HepG2 (cell line): ENCODE measurements around the gene INO80. TPM values are rescaled to one million over a fixed set of nuclear protein-coding genes. Genes with fewer than 3 reads are reported as not detected.

Experiments
- CEBPB ChIP-seq: IDR thresholded peaks from 2 replicates; pipeline ENCODE4 v1.6.1; 2011; ENCODE audit warnings: low read depth, low read length, improper control_type of control experiment, borderline replicate concordance
- ESRRA ChIP-seq: sonication (generic); formaldehyde crosslinking; IDR thresholded peaks from 2 replicates; pipeline ENCODE4 v1.5.1; 2020; ENCODE audit warnings: mild to moderate bottlenecking, low read depth, missing genetic modification reagents
- FOXK1 ChIP-seq: sonication (generic); formaldehyde crosslinking; IDR thresholded peaks from 2 replicates; pipeline ENCODE4 v1.4.0; 2020; ENCODE audit warnings: low read depth, missing genetic modification reagents, borderline replicate concordance
- HNRNPL ChIP-seq: fragments of 200-400 bp; formaldehyde crosslinking; IDR thresholded peaks from 2 replicates; pipeline ENCODE4 v1.6.1; 2017; ENCODE audit warnings: mild to moderate bottlenecking, low read depth, low read length
- NR3C1 ChIP-seq: sonication (generic); formaldehyde crosslinking; IDR thresholded peaks from 2 replicates; pipeline ENCODE4 v1.4.0; 2020; ENCODE audit warnings: missing genetic modification reagents
- SIN3B ChIP-seq: fragments of 150-350 bp; IDR thresholded peaks from 2 replicates; pipeline ENCODE4 v1.6.1; 2014; ENCODE audit warnings: low read length
- SMAD9 ChIP-seq: sonication (generic); formaldehyde crosslinking; IDR thresholded peaks from 2 replicates; pipeline ENCODE4 v1.5.1; 2020; ENCODE audit warnings: mild to moderate bottlenecking, missing genetic modification reagents
- TBX2 ChIP-seq: sonication (generic); formaldehyde crosslinking; IDR thresholded peaks from 2 replicates; pipeline ENCODE4 v1.5.0; 2020; ENCODE audit warnings: missing genetic modification reagents, mild to moderate bottlenecking, borderline replicate concordance
- ZFP1 ChIP-seq: IDR thresholded peaks from 2 replicates; pipeline ENCODE4 v1.6.1; 2016
- ZNF121 ChIP-seq: sonication (generic); formaldehyde crosslinking; IDR thresholded peaks from 2 replicates; pipeline ENCODE4 v1.5.0; 2020; ENCODE audit warnings: mild to moderate bottlenecking, missing genetic modification reagents
- ZNF3 ChIP-seq: IDR thresholded peaks from 2 replicates; pipeline ENCODE4 v1.7.0; 2017; ENCODE audit warnings: inconsistent platforms
- ZNF431 ChIP-seq: sonication (generic); formaldehyde crosslinking; IDR thresholded peaks from 2 replicates; pipeline ENCODE4 v1.9.0; 2022; ENCODE audit warnings: missing genetic modification reagents, low read depth, mild to moderate bottlenecking, borderline replicate concordance
- polyA plus RNA-seq, 8 experiments: library from polyadenylated mRNA; depleted of rRNA in 3 of 8; stranded (reverse) in 7 of 8; unstranded in 1 of 8; fragments of >200 nt; fragmentation: Illumina TruSeq in 4 of 8; extraction: Trizol in 4 of 8; gene quantifications; 2 replicates each; pipeline versions ENCODE4 v1.2.1 to v1.2.3, GENCODE V29; 2011 to 2016; ENCODE audit warnings: low read depth in 4 of 8, missing spikeins in 1 of 8, mixed read lengths in 1 of 8; ENCODE audit not compliant: insufficient read depth in 1 of 8
- total RNA-seq, 5 experiments: library from RNA; depleted of rRNA; stranded (reverse); fragments of >200 nt; fragmentation: Illumina TruSeq; extraction: Trizol; gene quantifications; 2 replicates each; pipeline ENCODE4 v1.2.3, GENCODE V29; 2016; ENCODE audit warnings: low read depth in 1 of 5
- TF ChIP-seq, protein P1 (sequence below): sonication (generic); formaldehyde crosslinking; IDR thresholded peaks from 2 replicates; pipeline ENCODE4 v1.8.1; 2022; ENCODE audit warnings: low read depth, mild to moderate bottlenecking, missing genetic modification reagents
- TF ChIP-seq, protein P2 (sequence below): sonication (generic); formaldehyde crosslinking; IDR thresholded peaks from 2 replicates; pipeline ENCODE4 v1.8.1; 2023; ENCODE audit warnings: mild to moderate bottlenecking, missing genetic modification reagents, borderline replicate concordance
- TF ChIP-seq, protein P3 (sequence below): IDR thresholded peaks from 2 replicates; pipeline ENCODE4 v1.6.1; 2018; ENCODE audit warnings: missing genetic modification reagents, mild to moderate bottlenecking, missing compliant biosample characterization
- TF ChIP-seq, protein P4 (sequence below): sonication (generic); formaldehyde crosslinking; IDR thresholded peaks from 2 replicates; pipeline ENCODE4 v1.4.0; 2020; ENCODE audit warnings: missing genetic modification reagents, borderline replicate concordance
- TF ChIP-seq, protein P5 (sequence below), 2 experiments: sonication (generic) in 1 of 2; formaldehyde crosslinking in 1 of 2; IDR thresholded peaks; 2 replicates each; pipeline versions ENCODE4 v1.4.0 to v1.6.1; 2018 to 2020; ENCODE audit warnings: missing genetic modification reagents in 2 of 2, borderline replicate concordance in 1 of 2, low read depth in 1 of 2, mild to moderate bottlenecking in 1 of 2, missing biosample characterization in 1 of 2

Gene INO80
- total and polyA plus RNA-seq, 2 of the 13 experiments (the other 11 are each of a cell fraction or from before 2014, with no cell fraction given) = 3.6 to 14.8 TPM

DNA sequence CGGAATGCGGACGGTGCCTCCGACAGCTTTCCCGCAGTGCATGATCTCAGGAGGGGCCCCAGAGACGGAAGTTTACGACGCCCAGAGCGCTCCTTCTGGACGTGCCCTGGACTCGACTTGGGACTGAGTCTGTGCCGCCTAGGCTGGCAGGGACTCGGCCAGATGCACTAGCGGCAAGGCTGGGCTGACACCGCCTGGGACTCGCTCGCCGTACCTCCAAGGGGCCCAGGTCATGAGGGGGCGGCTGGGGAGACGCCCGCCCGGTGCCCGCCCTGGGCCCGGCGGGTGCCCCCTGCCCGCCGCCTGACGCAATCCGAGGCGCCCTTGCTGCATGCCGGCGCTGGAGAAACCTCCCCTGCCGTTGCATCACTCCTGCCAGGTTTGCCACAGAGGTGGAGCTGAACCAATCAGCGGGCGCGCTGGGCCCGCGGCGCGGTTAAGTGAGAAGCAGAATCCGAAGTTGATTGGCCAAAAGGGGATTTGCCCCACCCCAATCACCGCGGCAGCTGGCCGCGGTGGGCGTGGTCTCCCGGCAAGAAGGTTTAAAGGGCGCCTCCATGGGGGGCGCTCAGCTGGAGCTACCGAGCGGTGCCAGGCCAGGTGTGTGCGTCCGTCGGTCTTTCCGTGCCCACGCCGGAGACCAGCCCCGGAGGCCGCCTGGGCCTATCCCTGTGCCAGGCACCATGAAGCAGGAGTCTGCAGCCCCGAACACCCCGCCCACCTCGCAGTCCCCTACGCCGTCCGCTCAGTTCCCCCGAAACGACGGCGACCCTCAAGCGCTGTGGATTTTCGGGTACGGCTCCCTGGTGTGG lies 163.0 kb downstream of the INO80 start, which contains the start of gene CHAC1 (continued):
- TF ChIP-seq, protein P1, sequence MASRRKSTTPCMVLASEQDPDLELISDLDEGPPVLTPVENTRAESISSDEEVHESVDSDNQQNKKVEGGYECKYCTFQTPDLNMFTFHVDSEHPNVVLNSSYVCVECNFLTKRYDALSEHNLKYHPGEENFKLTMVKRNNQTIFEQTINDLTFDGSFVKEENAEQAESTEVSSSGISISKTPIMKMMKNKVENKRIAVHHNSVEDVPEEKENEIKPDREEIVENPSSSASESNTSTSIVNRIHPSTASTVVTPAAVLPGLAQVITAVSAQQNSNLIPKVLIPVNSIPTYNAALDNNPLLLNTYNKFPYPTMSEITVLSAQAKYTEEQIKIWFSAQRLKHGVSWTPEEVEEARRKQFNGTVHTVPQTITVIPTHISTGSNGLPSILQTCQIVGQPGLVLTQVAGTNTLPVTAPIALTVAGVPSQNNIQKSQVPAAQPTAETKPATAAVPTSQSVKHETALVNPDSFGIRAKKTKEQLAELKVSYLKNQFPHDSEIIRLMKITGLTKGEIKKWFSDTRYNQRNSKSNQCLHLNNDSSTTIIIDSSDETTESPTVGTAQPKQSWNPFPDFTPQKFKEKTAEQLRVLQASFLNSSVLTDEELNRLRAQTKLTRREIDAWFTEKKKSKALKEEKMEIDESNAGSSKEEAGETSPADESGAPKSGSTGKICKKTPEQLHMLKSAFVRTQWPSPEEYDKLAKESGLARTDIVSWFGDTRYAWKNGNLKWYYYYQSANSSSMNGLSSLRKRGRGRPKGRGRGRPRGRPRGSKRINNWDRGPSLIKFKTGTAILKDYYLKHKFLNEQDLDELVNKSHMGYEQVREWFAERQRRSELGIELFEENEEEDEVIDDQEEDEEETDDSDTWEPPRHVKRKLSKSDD = no peak
- TF ChIP-seq, protein P2, sequence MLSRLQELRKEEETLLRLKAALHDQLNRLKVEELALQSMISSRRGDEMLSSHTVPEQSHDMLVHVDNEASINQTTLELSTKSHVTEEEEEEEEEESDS = no peak
- TF ChIP-seq CEBPB (peak; percentile 79), ZNF121 (CRISPR knock-in tag) (no peak), FOXK1 (no peak), HNRNPL (peak; percentile 40; the same call in 1 of the 2 replicates), ZNF3 (CRISPR knock-in tag) (no peak), NR3C1 (CRISPR knock-in tag) (no peak), SMAD9 (CRISPR knock-in tag) (no peak), SIN3B (no peak), TBX2 (CRISPR knock-in tag) (no peak), ZNF431 (CRISPR knock-in tag) (no peak), ZFP1 (no peak), ESRRA (no peak)
- TF ChIP-seq, protein P3, sequence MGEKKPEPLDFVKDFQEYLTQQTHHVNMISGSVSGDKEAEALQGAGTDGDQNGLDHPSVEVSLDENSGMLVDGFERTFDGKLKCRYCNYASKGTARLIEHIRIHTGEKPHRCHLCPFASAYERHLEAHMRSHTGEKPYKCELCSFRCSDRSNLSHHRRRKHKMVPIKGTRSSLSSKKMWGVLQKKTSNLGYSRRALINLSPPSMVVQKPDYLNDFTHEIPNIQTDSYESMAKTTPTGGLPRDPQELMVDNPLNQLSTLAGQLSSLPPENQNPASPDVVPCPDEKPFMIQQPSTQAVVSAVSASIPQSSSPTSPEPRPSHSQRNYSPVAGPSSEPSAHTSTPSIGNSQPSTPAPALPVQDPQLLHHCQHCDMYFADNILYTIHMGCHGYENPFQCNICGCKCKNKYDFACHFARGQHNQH (CRISPR knock-in tag) = no peak
- TF ChIP-seq, protein P4, sequence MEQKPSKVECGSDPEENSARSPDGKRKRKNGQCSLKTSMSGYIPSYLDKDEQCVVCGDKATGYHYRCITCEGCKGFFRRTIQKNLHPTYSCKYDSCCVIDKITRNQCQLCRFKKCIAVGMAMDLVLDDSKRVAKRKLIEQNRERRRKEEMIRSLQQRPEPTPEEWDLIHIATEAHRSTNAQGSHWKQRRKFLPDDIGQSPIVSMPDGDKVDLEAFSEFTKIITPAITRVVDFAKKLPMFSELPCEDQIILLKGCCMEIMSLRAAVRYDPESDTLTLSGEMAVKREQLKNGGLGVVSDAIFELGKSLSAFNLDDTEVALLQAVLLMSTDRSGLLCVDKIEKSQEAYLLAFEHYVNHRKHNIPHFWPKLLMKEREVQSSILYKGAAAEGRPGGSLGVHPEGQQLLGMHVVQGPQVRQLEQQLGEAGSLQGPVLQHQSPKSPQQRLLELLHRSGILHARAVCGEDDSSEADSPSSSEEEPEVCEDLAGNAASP (CRISPR knock-in tag) = no peak
- TF ChIP-seq, protein P5, sequence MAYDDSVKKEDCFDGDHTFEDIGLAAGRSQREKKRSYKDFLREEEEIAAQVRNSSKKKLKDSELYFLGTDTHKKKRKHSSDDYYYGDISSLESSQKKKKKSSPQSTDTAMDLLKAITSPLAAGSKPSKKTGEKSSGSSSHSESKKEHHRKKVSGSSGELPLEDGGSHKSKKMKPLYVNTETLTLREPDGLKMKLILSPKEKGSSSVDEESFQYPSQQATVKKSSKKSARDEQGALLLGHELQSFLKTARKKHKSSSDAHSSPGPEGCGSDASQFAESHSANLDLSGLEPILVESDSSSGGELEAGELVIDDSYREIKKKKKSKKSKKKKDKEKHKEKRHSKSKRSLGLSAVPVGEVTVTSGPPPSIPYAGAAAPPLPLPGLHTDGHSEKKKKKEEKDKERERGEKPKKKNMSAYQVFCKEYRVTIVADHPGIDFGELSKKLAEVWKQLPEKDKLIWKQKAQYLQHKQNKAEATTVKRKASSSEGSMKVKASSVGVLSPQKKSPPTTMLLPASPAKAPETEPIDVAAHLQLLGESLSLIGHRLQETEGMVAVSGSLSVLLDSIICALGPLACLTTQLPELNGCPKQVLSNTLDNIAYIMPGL (CRISPR knock-in tag; IDR thresholded peaks at IDR 0.05; ENCODE audit: borderline replicate concordance in 1 of 2, low read depth in 1 of 2) = no peak
